BE2C (cell line): ENCODE measurements around the gene MEIOSIN.

Experiments used
- DNase-seq: peaks from one replicate; pipeline ENCODE4 v3.0.0-alpha.2; 2020
- H3K27me3 ChIP-seq: fragments of 250-450 bp; sonication (Bioruptor Pico); 2 replicates; pipeline ENCODE4 v1.5.1; 2020; ENCODE audit warnings: mild to moderate bottlenecking
- H3K36me3 ChIP-seq: fragments of 250-450 bp; sonication (Bioruptor Pico); 2 replicates; pipeline ENCODE4 v1.5.1; 2020; ENCODE audit warnings: mild to moderate bottlenecking
- H3K4me1 ChIP-seq: fragments of 250-450 bp; sonication (Bioruptor Pico); 2 replicates; pipeline ENCODE4 v1.5.1; 2020
- H3K4me3 ChIP-seq: 2 replicates; pipeline ENCODE4 v1.5.1; 2011; ENCODE audit warnings: low read depth, low read length
- H3K9me3 ChIP-seq: fragments of 250-450 bp; sonication (Bioruptor Pico); 2 replicates; pipeline ENCODE4 v1.5.1; 2020
- CTCF ChIP-seq: IDR thresholded peaks from 2 replicates; pipeline ENCODE4 v1.5.1; 2012; ENCODE audit warnings: mild to moderate bottlenecking, low read depth, low read length

Gene MEIOSIN

GRCh38 chr19:45711851-45712698, 21.2 kb upstream of the MEIOSIN start:
- TF ChIP-seq CTCF: no peak
- no peak for DNase-seq
- H3K36me3 ChIP-seq: peaks cover 18% of the 10 kb centered on the region
- no peaks in the 10 kb centered on the region for H3K27me3 ChIP-seq
- H3K9me3 ChIP-seq: no peaks in the 10 kb centered on the region
- no peak overlapping the region for H3K4me3 ChIP-seq
- no peaks in the 10 kb centered on the region; the same call in 1 of the 2 replicates for H3K4me1 ChIP-seq

- Histone ChIP-seq H3K27me3 (no peaks in the 10 kb centered on the region), H3K4me1 (no peaks in the 10 kb centered on the region; the same call in 1 of the 2 replicates)
- TF ChIP-seq CTCF: no peak
Observed at GRCh38 chr19:45712699-45713067, 20.6 kb upstream of the MEIOSIN start.

DNA sequence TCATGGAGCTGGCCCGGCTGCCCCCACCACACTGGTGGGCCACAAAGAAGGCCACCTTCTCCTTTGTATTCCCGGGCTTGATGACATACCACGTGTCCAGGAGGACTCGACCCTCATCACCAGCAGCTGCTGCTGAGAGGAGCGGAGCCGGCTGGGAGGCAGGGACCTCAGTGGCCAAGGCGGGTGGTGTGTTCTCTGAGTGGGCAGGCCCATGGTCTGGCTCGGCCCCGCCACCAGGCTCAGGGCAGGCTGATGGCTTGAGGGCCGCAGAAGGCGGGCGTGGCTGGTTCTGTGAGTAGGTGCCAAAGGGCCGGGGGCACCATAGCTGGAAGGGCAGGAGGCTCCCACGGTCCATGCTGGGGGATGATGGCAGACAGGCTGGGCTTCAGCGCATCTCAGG, 20.1 kb upstream of the MEIOSIN start:
- Histone ChIP-seq H3K36me3 (peaks cover 17% of the 10 kb centered on the region), H3K27me3 (no peaks in the 10 kb centered on the region), H3K4me1 (no peaks in the 10 kb centered on the region; the same call in 1 of the 2 replicates), H3K4me3 (no peak overlapping the region), H3K9me3 (no peaks in the 10 kb centered on the region)
- TF ChIP-seq CTCF: no peak
- DNase-seq: no peak

More at GRCh38 chr19:45712699-45713067, 20.6 kb upstream of the MEIOSIN start:
- no peak for DNase-seq
- H3K4me3 ChIP-seq: no peak overlapping the region
- H3K9me3 ChIP-seq: no peaks in the 10 kb centered on the region
- peaks cover 18% of the 10 kb centered on the region for H3K36me3 ChIP-seq

DNA sequence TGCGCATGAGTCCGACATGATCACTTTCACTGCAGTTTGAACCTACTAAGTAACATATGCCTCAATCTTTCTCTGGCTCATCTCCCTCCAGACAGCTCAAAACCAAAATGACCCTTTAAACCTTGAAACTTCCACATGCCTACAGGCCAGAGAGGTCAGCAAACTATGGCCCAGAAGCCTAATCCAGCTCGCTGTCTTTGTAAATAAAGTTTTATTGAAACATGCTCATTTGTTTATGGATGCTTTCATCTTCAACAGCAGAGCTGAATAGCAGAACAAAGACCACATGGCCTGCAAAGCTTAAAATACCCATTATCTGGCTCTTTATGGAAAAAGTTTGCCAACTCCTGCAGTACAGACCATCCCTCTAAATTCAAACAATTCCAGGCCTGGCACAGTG, 18.1 kb upstream of the MEIOSIN start:
- H3K36me3 ChIP-seq: peaks cover 15% of the 10 kb centered on the region
- no peaks in the 10 kb centered on the region for H3K27me3 ChIP-seq
- no peaks in the 10 kb centered on the region; the same call in 1 of the 2 replicates for H3K4me1 ChIP-seq
- H3K9me3 ChIP-seq: no peaks in the 10 kb centered on the region
- no peak for DNase-seq
- H3K4me3 ChIP-seq: no peak overlapping the region
- TF ChIP-seq CTCF: no peak

DNA sequence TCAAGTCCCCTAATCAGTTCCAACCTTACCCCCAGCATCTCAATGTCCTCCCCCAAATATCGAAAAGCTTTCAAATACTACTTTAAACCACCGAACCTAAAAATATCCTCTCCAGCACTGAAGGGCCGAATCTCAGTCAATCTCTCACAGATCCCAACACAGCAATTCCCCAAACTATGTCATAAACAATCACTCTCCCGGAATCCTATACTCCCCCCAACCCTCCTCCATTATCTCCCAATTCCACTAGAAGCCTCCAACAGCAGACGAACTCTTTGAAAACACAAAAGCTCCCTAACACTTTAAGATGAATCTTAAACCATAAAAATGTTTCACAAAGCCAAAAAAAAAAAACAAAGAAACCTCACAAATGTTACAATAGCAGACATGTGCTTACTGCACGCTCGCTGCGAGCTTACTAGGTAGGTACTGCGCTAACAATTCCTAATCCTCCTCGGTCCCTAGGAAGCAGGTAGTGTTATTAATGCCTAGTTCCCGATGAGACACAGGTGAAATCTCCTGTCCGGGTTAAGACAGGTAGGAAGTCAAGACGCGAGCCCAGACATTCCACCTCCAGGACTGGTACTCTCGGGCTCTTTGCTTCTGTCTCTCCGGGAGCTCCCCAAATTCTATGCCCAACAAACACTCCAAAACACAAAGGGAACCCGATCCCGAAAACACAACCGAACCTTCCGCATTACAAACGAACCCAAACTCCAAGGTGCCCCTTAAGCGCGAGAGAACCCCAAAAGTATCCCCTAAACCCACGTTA, 16.7 kb upstream of the MEIOSIN start:
- TF ChIP-seq CTCF: no peak
- H3K9me3 ChIP-seq: no peaks in the 10 kb centered on the region
- H3K36me3 ChIP-seq: peaks cover 15% of the 10 kb centered on the region
- peak overlapping the region; percentile 87 for H3K4me3 ChIP-seq
- DNase-seq: no peak
- H3K4me1 ChIP-seq: no peaks in the 10 kb centered on the region; the same call in 1 of the 2 replicates
- no peaks in the 10 kb centered on the region for H3K27me3 ChIP-seq
